ENCODE measurements around the gene ARID1B.

- TF ChIP-seq CTCF (conservative IDR thresholded peaks at IDR 0.05; ENCODE audit: low read depth, low read length) (no peak), EZH2 (IDR thresholded peaks at IDR 0.05; ENCODE audit: borderline replicate concordance, low read depth, low read length, poor library complexity, severe bottlenecking) (no peak)
Measured at GRCh38 chr6:156925718-156926607, 148.8 kb downstream of the ARID1B start.
